ENCODE data around the gene ZNF467.

ZNF467 gene

DNA sequence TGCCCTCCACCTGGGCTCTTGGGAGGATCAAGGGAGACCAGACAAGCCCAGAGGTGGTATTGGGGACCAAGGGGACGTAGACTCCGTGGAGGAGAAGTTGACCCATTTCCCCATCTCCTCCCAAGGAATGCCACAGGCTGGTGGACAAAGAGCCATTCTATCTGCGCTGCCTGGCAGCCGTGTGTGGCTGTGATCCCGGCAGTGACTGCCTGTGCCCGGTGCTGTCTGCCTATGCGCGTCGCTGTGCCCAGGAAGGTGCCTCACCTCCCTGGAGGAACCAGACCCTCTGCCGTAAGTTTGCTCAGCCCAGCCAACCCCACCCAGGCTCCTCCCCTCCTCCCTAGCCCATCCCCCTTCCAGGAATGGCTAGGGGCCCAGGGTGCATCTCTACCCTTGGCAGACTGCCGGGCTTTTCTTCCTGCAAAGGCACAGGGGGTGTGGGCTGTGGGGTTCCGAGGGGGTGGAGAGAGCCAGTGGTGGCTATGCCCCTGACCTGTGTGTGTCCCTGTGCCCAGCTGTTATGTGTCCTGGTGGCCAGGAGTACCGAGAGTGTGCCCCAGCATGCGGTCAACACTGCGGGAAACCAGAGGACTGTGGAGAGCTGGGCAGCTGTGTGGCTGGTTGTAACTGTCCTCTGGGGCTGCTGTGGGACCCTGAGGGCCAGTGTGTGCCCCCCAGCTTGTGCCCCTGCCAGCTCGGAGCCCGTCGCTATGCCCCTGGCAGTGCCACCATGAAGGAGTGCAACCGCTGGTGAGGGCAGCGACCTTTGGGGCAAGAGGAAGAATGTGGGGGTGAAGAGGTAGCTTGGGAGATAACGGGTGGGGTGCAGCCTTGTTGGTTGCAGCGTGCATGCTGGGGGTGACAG is 10.2 kb upstream of the ZNF467 start:
- TF ChIP-seq, protein P1, sequence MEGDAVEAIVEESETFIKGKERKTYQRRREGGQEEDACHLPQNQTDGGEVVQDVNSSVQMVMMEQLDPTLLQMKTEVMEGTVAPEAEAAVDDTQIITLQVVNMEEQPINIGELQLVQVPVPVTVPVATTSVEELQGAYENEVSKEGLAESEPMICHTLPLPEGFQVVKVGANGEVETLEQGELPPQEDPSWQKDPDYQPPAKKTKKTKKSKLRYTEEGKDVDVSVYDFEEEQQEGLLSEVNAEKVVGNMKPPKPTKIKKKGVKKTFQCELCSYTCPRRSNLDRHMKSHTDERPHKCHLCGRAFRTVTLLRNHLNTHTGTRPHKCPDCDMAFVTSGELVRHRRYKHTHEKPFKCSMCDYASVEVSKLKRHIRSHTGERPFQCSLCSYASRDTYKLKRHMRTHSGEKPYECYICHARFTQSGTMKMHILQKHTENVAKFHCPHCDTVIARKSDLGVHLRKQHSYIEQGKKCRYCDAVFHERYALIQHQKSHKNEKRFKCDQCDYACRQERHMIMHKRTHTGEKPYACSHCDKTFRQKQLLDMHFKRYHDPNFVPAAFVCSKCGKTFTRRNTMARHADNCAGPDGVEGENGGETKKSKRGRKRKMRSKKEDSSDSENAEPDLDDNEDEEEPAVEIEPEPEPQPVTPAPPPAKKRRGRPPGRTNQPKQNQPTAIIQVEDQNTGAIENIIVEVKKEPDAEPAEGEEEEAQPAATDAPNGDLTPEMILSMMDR (IDR thresholded peaks at IDR 0.05; ENCODE audit: borderline replicate concordance, control extremely low read depth, extremely low read depth, insufficient read depth, missing control alignments): no peak
- in situ Hi-C loops (cut with MboI; ENCODE audit: low sequenced_read_pairs, unreplicated experiment): no loop called here
- DNase-seq (ENCODE audit: low spot score): no peak

DNA sequence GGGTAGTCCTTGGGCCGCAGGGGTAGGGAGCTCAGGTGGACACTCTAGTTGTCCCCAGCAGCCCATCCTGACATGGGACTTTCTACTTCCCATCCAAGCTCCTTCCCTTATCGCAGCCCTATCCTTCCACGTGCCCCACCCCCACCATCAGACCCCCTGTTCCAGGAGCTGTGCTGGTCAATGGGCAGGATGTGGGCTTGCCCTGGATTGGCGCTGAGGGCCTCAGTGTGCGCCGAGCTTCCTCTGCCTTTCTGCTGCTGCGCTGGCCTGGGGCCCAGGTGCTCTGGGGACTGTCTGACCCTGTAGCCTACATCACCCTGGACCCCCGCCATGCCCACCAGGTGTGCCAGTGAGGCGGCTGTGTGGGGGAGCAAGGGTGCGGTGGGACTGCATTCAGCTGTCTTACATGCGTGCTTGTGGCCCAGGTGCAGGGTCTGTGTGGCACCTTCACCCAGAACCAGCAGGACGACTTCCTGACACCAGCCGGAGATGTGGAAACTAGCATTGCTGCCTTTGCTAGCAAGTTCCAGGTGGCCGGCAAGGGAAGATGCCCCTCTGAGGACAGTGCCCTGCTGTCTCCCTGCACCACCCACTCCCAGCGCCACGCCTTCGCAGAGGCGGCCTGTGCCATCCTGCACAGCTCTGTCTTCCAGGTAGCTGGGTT is 9.4 kb upstream of the ZNF467 start:
- TF ChIP-seq, protein P1 (IDR thresholded peaks at IDR 0.05; ENCODE audit: borderline replicate concordance, control extremely low read depth, extremely low read depth, insufficient read depth, missing control alignments): no peak
- in situ Hi-C loops (cut with MboI; ENCODE audit: low sequenced_read_pairs, unreplicated experiment): no loop called here
- DNase-seq (ENCODE audit: low spot score): no peak

DNA sequence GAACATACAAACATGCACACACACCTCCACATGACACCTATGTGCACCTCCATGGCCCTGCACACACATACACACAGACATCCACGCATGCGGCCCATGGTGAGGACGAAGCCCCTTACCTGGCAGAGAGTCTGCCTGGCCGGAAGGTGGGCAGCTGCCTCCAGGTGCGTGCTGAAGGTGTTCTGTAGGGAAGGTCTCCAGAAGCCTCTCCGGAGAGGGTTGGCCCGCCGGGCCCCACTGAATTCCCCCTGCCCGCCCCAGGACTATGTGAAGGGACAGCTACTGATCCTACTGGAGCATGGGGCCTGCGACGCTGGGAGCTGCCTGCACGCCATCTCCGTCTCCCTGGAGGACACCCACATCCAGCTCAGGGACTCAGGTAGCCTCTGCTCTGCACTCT is 8.5 kb upstream of the ZNF467 start:
- in situ Hi-C loops (cut with MboI; ENCODE audit: low sequenced_read_pairs, unreplicated experiment): no loop called here
- no peak for DNase-seq (ENCODE audit: low spot score)
- TF ChIP-seq, protein P1 (IDR thresholded peaks at IDR 0.05; ENCODE audit: borderline replicate concordance, control extremely low read depth, extremely low read depth, insufficient read depth, missing control alignments): no peak

DNA sequence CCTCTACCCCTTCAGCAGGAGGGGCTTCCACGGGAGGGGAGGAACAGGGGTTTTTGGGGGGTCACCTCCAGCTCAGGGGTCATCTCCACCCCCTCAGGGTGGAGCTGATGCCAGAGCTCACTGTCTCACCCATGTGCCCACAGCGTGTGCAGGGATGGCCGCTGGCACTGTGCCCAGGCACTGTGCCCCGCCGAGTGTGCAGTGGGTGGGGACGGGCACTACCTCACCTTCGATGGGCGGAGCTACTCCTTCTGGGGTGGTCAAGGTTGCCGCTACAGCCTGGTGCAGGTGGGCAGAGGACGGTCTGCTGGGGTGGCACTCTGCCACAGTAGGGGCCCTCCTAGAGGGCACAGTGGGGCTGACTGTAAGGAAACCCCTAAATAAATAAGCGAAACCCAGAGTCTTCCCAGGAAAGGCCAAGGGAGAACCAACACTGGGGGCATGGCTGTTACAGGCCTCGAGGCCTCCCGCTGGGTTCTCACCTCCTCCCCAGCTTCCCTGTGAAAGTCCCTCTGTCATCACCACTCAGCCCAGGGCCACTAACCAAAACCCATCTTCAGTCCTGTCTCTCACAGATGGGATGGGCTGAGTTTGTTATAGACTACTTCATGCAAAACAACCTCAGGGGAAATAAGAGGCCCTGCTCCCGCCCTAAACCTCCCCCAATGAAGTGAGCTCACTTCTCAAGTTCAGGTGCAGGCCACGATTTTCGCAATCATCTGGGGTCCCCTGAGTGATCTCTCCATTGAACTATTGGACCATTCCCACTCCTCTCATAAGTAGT is 7.4 kb upstream of the ZNF467 start:
- no peak for DNase-seq (ENCODE audit: low spot score)
- TF ChIP-seq, protein P1 (IDR thresholded peaks at IDR 0.05; ENCODE audit: borderline replicate concordance, control extremely low read depth, extremely low read depth, insufficient read depth, missing control alignments): no peak
- in situ Hi-C loops (cut with MboI; ENCODE audit: low sequenced_read_pairs, unreplicated experiment): no loop called here

DNA sequence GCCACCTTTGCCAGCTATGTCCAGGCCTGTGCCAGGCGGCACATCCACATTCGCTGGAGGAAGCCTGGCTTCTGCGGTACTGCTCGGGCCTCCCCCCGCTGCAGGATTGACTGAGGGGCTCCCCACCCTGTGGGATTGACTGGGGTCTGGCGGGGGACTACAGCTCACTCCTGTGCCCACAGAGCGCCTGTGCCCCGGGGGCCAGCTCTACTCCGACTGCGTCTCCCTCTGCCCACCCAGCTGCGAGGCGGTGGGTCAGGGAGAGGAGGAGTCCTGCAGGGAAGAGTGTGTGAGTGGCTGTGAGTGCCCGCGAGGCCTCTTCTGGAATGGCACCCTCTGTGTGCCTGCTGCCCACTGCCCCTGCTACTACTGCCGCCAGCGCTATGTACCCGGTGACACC is 6.7 kb upstream of the ZNF467 start:
- TF ChIP-seq, protein P1 (IDR thresholded peaks at IDR 0.05; ENCODE audit: borderline replicate concordance, control extremely low read depth, extremely low read depth, insufficient read depth, missing control alignments): no peak
- no peak for DNase-seq (ENCODE audit: low spot score)
- in situ Hi-C loops (cut with MboI; ENCODE audit: low sequenced_read_pairs, unreplicated experiment): no loop called here

DNA sequence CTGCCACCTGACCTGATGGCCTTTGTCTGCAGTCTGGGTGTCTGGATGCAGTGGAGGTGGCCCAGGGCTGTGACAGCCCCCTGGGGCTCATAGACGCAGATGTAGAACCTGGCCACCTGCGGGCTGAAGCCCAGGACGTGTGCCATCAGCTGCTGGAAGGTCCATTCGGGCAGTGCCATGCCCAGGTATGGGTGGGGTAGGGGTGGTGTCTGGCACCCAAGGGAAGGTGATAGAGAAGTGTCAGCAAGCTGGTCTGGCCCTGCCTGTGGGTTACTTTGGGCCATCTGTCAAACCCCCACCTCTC is 6.1 kb upstream of the ZNF467 start:
- in situ Hi-C loops (cut with MboI; ENCODE audit: low sequenced_read_pairs, unreplicated experiment): no loop called here
- TF ChIP-seq, protein P1 (IDR thresholded peaks at IDR 0.05; ENCODE audit: borderline replicate concordance, control extremely low read depth, extremely low read depth, insufficient read depth, missing control alignments): no peak
- no peak for DNase-seq (ENCODE audit: low spot score)

All from GM13976 (cell line).